Nephron (organoid): ENCODE data around the gene OR4Q3.
"Not testable (repeated sequence)": the region's sequence is repeated elsewhere in the genome, so short reads cannot be mapped to it uniquely, and the experiment has no call there.

Experiments used
- H3K27ac Mint-ChIP-seq, 3 experiments: 2 replicates each; pipeline ENCODE4 v1.8.0; 2020; ENCODE audit warnings: mixed read lengths in 3 of 3, mild to moderate bottlenecking in 2 of 3, moderate library complexity in 1 of 3
- H3K27me3 Mint-ChIP-seq: 2 replicates; pipeline ENCODE4 v1.8.0; 2021; ENCODE audit warnings: low read depth, mild to moderate bottlenecking, moderate library complexity, mixed read lengths
- H3K36me3 Mint-ChIP-seq: 2 replicates; pipeline ENCODE4 v1.8.0; 2020; ENCODE audit warnings: low read depth, mixed read lengths
- H3K4me1 Mint-ChIP-seq: 2 replicates; pipeline ENCODE4 v1.8.0; 2020; ENCODE audit warnings: mixed read lengths
- H3K4me3 Mint-ChIP-seq, 3 experiments: 2 replicates each; pipeline ENCODE4 v1.8.0; 2020; ENCODE audit warnings: mild to moderate bottlenecking in 3 of 3, mixed read lengths in 3 of 3, moderate library complexity in 2 of 3
- H3K9me3 Mint-ChIP-seq: 2 replicates; pipeline ENCODE4 v1.8.0; 2020; ENCODE audit warnings: mixed read lengths
- TF ChIP-seq, protein P1 (sequence below), 3 experiments: fragments of 200-600 bp; sonication (generic); IDR thresholded peaks; one replicate each; pipeline ENCODE4 v1.5.0; 2021; ENCODE audit warnings: antibody characterized with exemption in 3 of 3; ENCODE audit not compliant: unreplicated experiment in 3 of 3

The OR4Q3 gene

DNA sequence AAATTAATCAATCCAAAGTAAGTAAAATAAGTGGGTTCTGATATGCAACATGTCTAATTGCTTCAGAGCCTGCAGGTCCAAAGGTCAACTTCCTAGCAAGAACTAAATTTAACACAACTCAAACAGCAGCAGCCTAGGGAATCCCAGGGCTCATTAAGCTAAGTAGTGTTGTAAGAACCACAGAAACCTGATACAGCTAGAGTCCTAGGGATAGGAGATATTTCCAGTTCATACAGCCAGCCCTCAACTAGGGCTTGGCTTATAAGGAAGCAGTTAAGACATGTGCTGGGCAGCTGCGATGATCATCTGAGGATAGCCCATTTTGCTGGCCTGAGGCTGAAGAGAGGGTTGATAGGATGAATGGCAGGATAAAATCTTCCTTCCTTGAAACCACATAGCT lies at the start of gene OR4Q3:
OR4Q3 (plus strand) TSS at position 316 of the 400 bp plus-strand sequence.
- Mint-ChIP-seq H3K4me1 (no peaks in the 10 kb centered on the region), H3K36me3 (no peaks in the 10 kb centered on the region), H3K27me3 (no peaks in the 10 kb centered on the region), H3K27ac (no peak within 1 kb of the TSS), H3K4me3 (no peak within 1 kb of the TSS), H3K9me3 (peaks cover 32% of the 10 kb centered on the region)
- TF ChIP-seq, protein P1, sequence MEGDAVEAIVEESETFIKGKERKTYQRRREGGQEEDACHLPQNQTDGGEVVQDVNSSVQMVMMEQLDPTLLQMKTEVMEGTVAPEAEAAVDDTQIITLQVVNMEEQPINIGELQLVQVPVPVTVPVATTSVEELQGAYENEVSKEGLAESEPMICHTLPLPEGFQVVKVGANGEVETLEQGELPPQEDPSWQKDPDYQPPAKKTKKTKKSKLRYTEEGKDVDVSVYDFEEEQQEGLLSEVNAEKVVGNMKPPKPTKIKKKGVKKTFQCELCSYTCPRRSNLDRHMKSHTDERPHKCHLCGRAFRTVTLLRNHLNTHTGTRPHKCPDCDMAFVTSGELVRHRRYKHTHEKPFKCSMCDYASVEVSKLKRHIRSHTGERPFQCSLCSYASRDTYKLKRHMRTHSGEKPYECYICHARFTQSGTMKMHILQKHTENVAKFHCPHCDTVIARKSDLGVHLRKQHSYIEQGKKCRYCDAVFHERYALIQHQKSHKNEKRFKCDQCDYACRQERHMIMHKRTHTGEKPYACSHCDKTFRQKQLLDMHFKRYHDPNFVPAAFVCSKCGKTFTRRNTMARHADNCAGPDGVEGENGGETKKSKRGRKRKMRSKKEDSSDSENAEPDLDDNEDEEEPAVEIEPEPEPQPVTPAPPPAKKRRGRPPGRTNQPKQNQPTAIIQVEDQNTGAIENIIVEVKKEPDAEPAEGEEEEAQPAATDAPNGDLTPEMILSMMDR (IDR thresholded peaks at IDR 0.05; ENCODE audit: unreplicated experiment in 3 of 3) = no peak

DNA sequence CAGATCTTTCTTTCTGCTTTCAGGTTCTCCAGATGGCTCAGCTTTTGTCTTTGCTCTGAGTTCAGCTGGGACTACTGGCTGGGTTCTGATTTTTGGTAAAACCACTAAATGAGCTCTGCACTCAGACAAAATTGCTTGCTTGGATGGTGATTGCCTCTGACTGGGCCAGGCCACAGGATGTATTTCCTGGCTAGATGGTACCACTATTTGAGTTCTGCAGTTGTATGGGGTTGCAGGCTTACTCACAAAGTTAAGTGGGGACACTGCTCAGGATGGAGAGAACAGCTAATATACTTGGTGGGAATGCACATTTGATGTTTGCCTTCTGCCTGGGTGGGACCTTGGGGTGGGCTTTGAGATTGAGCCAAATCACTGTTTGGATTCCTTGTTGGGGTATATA lies 14.0 kb upstream of the OR4Q3 start:
- peaks cover 28% of the 10 kb centered on the region for H3K9me3 Mint-ChIP-seq
- TF ChIP-seq, protein P1 (IDR thresholded peaks at IDR 0.05; ENCODE audit: unreplicated experiment in 3 of 3) = no peak
- no peak overlapping the region for H3K27ac Mint-ChIP-seq
- no peak overlapping the region for H3K4me3 Mint-ChIP-seq
- no peaks in the 10 kb centered on the region for H3K4me1 Mint-ChIP-seq
- H3K27me3 Mint-ChIP-seq = no peaks in the 10 kb centered on the region
- no peaks in the 10 kb centered on the region for H3K36me3 Mint-ChIP-seq

DNA sequence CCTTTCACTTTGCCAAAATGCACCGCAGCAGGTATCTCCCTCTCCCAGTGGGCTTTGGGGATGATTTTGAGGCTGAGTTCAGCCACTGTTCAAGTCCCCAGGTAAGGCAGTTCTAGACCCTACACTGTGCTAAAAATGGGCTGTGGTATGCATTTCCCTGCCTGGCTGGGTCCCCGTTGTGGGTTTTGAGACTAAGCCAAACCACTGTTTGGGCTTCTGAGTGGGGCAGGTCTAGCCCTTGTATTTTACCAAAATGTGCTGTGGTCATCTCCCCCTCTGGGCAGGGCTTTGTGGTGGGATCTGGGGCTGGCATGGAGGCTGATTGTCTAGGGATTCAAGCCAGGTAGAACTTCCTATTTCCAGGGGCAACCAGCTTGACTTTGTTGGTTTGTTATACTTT lies 13.6 kb upstream of the OR4Q3 start:
- H3K4me3 Mint-ChIP-seq = no peak overlapping the region
- no peaks in the 10 kb centered on the region for H3K36me3 Mint-ChIP-seq
- H3K27me3 Mint-ChIP-seq = no peaks in the 10 kb centered on the region
- H3K4me1 Mint-ChIP-seq = no peaks in the 10 kb centered on the region
- H3K9me3 Mint-ChIP-seq = peaks cover 28% of the 10 kb centered on the region
- TF ChIP-seq, protein P1 (IDR thresholded peaks at IDR 0.05; ENCODE audit: unreplicated experiment in 3 of 3) = no peak
- no peak overlapping the region for H3K27ac Mint-ChIP-seq

DNA sequence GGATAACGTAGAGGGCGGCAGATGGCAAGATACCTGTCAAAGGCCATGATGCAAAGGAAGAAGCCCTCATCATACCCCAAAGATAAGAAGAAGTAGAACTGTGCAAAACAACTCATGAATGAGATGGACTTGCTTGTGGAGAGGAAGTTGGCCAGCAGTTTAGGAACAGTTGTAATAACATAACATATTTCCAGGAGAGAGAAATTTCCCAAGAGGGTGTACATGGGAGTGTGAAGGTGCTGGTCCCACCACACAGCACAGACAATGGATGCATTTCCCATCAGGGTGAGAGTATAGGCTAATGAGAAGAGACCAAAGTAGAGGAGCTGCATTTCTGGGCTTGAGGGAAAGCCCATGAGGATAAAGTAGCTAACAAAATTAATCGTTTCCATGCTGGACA lies 9.5 kb upstream of the OR4Q3 start:
- H3K4me1 Mint-ChIP-seq, H3K4me3 Mint-ChIP-seq, H3K27ac Mint-ChIP-seq, H3K36me3 Mint-ChIP-seq, H3K27me3 Mint-ChIP-seq: not testable (repeated sequence)
- H3K9me3 Mint-ChIP-seq = peaks cover 43% of the 10 kb centered on the region

DNA sequence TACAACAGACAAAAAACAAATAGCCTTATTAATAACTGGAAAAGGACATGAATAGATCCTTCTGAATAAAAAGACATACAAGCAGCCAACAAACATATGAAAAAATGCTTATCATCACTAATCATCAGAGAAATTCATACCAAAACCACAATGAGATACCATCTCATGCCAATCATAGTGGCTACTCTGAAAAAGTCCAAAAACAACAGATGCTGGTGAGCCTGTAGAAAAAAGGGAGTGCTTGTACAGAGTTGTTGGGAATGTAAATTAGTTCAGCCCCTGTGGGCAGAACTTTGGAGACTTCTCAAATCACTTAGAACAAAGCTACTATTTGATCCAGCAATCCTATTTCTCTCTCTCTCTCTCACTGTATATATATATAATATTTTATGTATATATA lies 8.9 kb downstream of the OR4Q3 start:
- H3K9me3 Mint-ChIP-seq = peaks cover 23% of the 10 kb centered on the region
- not testable (repeated sequence) for H3K27ac Mint-ChIP-seq, H3K4me3 Mint-ChIP-seq

DNA sequence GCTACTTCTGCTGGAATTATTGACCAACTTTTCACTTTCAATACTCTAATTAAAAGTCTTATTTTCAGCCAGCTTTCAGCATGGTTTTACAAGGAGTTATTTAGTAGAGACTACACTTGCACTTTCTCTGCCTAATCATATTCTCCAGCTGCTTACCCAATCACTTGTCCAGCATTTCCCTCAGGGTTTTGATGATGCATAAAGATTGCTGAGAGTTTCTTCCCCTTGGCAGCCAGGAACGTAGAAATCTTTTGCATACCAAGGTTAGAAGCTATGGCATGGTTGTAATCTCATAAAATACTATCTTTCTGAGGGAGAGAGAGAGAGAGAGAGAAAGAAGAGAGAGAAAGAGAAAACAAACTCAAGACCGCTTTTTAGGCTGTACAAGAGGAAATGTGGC lies 10.8 kb downstream of the OR4Q3 start:
- Mint-ChIP-seq H3K9me3 (peaks cover 23% of the 10 kb centered on the region), H3K4me1 (no peaks in the 10 kb centered on the region), H3K36me3 (no peaks in the 10 kb centered on the region), H3K27me3 (no peaks in the 10 kb centered on the region), H3K27ac (no peak overlapping the region), H3K4me3 (no peak overlapping the region)
- TF ChIP-seq, protein P1 (IDR thresholded peaks at IDR 0.05; ENCODE audit: unreplicated experiment in 3 of 3) = no peak

More for the DNA sequence above, 8.9 kb downstream of the OR4Q3 start:
- H3K4me1 Mint-ChIP-seq, H3K36me3 Mint-ChIP-seq, H3K27me3 Mint-ChIP-seq: not testable (repeated sequence)

DNA sequence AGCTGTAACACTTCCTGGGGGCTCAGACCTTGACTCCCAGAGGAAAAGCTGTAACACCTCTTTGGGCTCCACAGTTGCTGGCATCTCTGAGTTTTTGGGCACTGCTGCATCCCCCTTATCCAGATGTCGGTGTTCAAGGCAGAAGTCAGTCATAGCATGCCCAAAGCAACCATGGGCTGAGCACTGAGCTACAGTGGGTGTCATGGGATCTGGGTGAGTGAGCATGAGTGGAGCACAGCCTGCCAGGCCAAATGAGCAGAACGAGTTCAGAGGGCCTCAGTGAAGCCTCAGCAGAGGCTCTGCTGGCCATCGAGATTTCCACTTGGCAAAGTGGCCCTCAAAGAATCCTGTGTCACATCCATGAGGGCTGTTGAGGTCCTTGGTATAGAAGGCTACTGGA lies 28.1 kb downstream of the OR4Q3 start:
- not testable (repeated sequence) for H3K4me3 Mint-ChIP-seq, H3K4me1 Mint-ChIP-seq, H3K27ac Mint-ChIP-seq, H3K36me3 Mint-ChIP-seq, H3K27me3 Mint-ChIP-seq
- peaks cover 70% of the 10 kb centered on the region for H3K9me3 Mint-ChIP-seq
